Spleen (tissue), 7 donors: ENCODE measurements around the gene RANBP17.

Experiments used
- CTCF ChIP-seq, 11 experiments: fragments of 200-600 bp in 7 of 11; fragments of 450-650 bp in 4 of 11; sonication (generic) in 4 of 11; IDR thresholded peaks in 8 of 11; conservative IDR thresholded peaks in 3 of 11; 1 replicate in 7 of 11; 2 replicates in 4 of 11; pipeline versions ENCODE4 v1.4.0 to v1.8.0; 2016 to 2021; ENCODE audit warnings: antibody characterized with exemption in 11 of 11, inconsistent platforms in 4 of 11, mild to moderate bottlenecking in 1 of 11
- POLR2A ChIP-seq, 3 donors: fragments of 450-650 bp; IDR thresholded peaks; one replicate each; pipeline ENCODE4 v1.5.1; 2017; ENCODE audit warnings: antibody characterized with exemption in 3 of 3, mild to moderate bottlenecking in 1 of 3
- donor health status: DM: no; HTN: no; CAD: no; lungs with moderate emphysema.
- donor health status: DM: no; HTN: no; CAD: no.
- donor health status: DM: no; HTN: no; CAD: no.

DNA sequence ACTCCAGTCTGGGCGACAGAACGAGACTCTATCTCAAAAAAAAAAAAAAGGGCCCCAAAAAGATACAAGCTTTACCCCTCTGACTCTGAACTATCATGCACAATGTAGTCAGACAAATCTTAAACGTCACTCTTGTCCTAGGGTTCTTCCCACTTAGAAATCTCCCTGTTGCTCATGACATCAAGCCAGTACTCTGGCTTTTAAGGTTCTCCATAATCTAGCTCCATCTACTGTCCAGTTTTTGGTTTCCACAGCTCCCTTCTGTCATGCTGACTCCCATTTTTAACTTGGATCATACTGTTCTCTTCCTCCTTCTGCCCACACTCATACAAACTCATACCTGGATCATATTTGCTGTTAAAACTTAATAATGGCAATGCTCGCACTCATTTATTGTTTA lies 290.6 kb downstream of the RANBP17 start:
- no peak for TF ChIP-seq POLR2A (IDR thresholded peaks at IDR 0.05)
- no peak for TF ChIP-seq CTCF (IDR thresholded peaks at IDR 0.05 in 8 of 11, conservative IDR thresholded peaks at IDR 0.05 in 3 of 11)
